ENCODE results near the gene ZIC3. TPM values are rescaled to one million over a fixed set of nuclear protein-coding genes. Genes with fewer than 3 reads are reported as not detected.

The ZIC3 gene
- polyA plus RNA-seq, 2 of the 4 experiments (the other 2 are of a cell fraction) = not detected

GRCh38 chrX:137545711-137546651 lies 19.9 kb upstream of the ZIC3 start:
- Histone ChIP-seq H3K4me3 (no peak overlapping the region), H3K4me1 (no peaks in the 10 kb centered on the region), H3K4me2 (no peak overlapping the region), H3K27ac (no peak overlapping the region), H3K9me3 (no peaks in the 10 kb centered on the region)
- TF ChIP-seq ELK1 (IDR thresholded peaks at IDR 0.05; ENCODE audit: low read depth, low read length) (no peak), SREBF2 (IDR thresholded peaks at IDR 0.05) (no peak), PBX3 (IDR thresholded peaks at IDR 0.05) (no peak), ATOH8 (CRISPR knock-in tag; IDR thresholded peaks at IDR 0.05; ENCODE audit: low read depth) (no peak), CEBPB (IDR thresholded peaks at IDR 0.05) (no peak), BCL3 (IDR thresholded peaks at IDR 0.05) (no peak), HMGXB4 (CRISPR knock-in tag; IDR thresholded peaks at IDR 0.05; ENCODE audit: borderline replicate concordance) (no peak), HOXB5 (CRISPR knock-in tag; IDR thresholded peaks at IDR 0.05) (no peak), ZC3H11A (IDR thresholded peaks at IDR 0.05) (no peak), CHD4 (IDR thresholded peaks at IDR 0.05; ENCODE audit: borderline replicate concordance) (no peak), ZFP36 (IDR thresholded peaks at IDR 0.05; ENCODE audit: borderline replicate concordance, partially characterized antibody) (no peak)
- WGBS (ENCODE audit: missing lambda C conversion rate) = 35% methylated on average over 34 of the region's 45 CpGs
- FAIRE-seq (no peak), DNase-seq (ENCODE audit: low read depth in 1 of 2, low spot score in 1 of 2) (no peak), ATAC-seq (no peak)
- POLR2A ChIA-PET = no interaction called here
- CTCF ChIA-PET = no interaction called here

- ChIA-PET CTCF (no interaction called here), POLR2A (no interaction called here)
- Histone ChIP-seq H3K27ac (no peak overlapping the region), H3K4me3 (no peak overlapping the region), H3K4me1 (no peaks in the 10 kb centered on the region), H3K4me2 (no peak overlapping the region), H3K9me3 (no peaks in the 10 kb centered on the region)
- DNase-seq (ENCODE audit: low read depth in 1 of 2, low spot score in 1 of 2) (no peak), FAIRE-seq (no peak), ATAC-seq (no peak)
- 37% methylated on average over 19 of the region's 28 CpGs for WGBS (ENCODE audit: missing lambda C conversion rate)
- TF ChIP-seq GATA3 (IDR thresholded peaks at IDR 0.05; ENCODE audit: borderline replicate concordance) = no peak
- no peak for TF ChIP-seq ZNF302 (CRISPR knock-in tag; IDR thresholded peaks at IDR 0.05)
- TF ChIP-seq E2F6 (IDR thresholded peaks at IDR 0.05; ENCODE audit: borderline replicate concordance, low read depth) = no peak
- TF ChIP-seq NPAS2 (CRISPR knock-in tag; IDR thresholded peaks at IDR 0.05; ENCODE audit: borderline replicate concordance) = no peak
Observed at GRCh38 chrX:137547291-137547690, 18.6 kb upstream of the ZIC3 start.

Measured in A549 (cell line).